HG02970 (cell line): ENCODE measurements around the gene TSPAN31.

ENCODE experiments used
- ATAC-seq: cut with Tn5 transposase; IDR thresholded peaks from one replicate; pipeline ENCODE4 v1.9.1; 2021; ENCODE audit warnings: mild to moderate bottlenecking, moderate library complexity, moderate number of reproducible peaks; ENCODE audit not compliant: unreplicated experiment, low FRiP score

Gene TSPAN31

GRCh38 chr12:57735198-57735855 is 9.5 kb upstream of the TSPAN31 start:
- no peak for ATAC-seq

- ATAC-seq = no peak
These were observed 8.7 kb upstream of the TSPAN31 start for GRCh38 chr12:57735952-57736740.

DNA sequence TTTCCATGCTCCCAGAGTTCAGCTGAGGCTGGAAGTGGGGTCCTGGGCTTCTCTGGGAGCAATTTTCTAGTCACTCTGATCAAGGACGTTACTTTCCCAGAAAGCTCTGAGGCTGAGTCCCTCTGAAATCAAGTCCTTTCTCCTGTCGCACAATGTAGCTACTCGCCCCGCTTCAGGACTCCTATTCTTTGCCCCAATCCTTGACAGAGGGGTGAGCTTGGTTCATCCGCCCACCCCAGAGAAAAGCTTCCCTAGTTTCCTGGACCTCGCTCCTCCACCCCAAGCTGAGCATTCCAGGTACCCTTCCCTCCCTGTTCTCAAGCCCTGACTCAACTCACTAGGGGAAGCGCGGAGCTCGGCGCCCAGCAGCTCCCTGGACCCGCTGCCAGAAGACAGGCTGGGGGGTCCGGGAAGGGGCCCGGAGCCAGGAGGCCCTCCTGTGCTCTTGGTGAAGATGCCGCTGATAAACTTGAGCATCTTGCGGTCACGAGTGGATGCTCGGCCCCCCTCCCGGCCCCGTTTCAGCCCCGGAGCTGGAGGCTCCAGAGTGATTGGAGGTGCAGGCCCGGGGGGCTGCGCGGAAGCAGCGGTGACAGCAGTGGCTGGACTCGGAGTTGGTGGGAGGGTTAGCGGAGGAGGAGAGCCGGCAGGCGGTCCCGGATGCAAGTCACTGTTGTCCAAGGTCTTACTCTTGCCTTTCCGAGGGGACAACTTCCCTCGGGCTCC is 7.9 kb upstream of the TSPAN31 start:
- ATAC-seq = no peak

DNA sequence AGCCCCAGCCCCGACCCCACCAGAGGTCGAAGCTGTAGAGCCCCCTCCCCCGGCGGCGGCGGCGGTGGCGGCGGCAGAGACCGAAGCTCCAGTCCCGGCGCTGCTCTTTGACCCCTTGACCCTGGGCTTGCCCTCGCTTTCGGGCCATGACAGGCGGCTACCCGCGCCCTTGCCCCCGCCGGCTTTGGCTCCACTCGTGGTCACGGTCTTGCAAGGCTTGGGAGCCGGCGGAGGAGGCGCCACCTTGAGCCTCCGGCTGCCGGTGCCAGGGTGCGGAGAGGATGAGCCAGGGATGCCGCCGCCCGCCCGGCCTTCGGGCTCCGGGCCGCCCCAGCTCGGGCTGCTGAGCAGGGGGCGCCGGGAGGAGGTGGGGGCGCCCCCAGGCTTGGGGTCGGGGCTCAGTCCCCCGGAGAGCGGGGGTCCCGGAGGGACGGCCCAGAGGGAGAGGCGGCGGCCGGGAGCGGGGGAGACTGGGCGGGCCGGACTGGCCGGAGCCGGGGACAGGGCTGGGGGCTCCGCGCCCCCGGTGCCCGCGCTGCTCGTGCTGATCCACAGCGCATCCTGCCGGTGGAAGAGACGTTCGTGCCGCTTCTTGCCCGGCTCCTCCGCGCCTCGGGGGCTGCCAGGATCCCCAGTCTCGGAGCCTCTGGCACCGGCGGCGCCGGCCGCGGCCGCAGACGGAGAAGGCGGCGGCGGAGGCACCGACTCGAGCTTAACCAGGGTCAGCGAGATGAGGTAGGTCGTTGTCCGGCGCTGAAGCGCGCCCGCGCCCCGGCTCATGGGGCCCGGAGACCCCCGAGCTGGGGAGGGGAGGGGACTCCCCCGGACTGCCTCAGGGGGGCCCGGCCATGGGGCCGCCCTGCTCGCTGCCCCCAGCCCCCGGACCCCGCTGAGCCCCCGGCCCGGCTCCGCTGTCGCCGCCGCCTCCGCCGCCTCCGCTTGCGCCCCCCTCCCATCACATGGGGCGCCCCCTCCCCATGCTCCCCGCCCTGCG is 7.1 kb upstream of the TSPAN31 start:
- no peak for ATAC-seq

DNA sequence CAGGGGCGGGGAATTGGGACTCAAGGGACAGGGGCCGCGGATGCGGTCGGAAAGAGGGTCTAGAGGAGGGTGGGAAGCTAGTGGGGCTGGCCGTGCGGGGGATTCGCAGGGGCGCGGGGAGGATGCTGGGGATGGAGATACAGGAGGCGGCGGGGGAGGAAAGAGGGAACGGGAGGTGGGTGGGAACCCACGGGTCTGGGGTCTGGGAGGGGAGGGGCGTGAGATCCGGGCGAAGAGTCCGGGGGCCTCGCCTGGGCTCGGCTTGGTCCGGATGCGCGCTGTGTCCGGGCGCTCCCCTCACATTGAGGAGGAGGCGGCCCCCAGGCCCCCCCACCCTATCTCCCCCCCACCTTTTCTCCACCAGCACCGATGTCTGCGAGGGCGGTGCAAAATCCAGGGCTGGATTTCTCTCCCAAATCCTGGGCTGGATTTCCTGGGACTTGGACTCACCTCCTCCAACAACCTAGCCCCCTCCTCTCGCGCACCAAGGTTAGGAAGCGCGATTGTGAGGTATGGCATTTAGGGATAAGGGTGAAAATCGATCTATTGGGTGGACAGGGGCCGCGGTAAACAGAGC is 6.1 kb upstream of the TSPAN31 start, which contains the start of gene AGAP2:
TSS of gene AGAP2 (minus strand) at position 82 of the 577 bp plus-strand sequence. CDS start 496 bp downstream, outside the sequence.
- ATAC-seq = no peak

- ATAC-seq = no peak
These were observed 5.5 kb upstream of the TSPAN31 start for GRCh38 chr12:57739387-57739786.

DNA sequence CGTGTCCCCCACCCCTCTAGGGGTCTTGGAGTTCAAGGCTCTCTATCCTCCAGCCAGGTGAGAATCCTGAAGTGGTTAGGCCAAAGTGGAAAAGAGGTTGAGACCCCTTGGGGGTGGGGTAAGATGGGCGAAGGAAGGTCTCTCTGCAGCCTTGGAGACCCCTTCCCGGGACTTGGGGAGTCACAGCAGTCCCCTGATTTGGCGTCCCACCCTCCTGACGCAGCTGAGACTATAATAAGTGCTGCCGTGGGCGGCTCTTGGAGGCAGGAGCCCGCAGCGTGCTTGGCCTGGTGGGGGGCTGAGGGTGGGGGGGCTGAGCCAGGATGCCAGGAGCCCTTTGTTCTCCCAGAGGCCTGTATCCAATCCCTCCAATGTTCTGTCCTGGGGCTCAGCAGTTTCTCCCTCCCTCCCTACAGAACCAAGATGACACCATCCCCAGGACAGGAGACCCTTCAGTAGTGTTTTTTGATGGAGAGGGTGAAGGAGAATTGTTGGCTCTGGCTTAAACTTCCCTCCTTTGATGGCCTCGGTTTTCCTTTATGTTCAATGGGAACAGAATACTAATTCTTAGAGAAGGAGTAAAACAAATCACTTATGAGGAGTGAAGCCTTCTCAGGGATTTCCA is 4.8 kb upstream of the TSPAN31 start:
- ATAC-seq = no peak

- no peak for ATAC-seq
These were observed 4.0 kb upstream of the TSPAN31 start for GRCh38 chr12:57740656-57741412.

DNA sequence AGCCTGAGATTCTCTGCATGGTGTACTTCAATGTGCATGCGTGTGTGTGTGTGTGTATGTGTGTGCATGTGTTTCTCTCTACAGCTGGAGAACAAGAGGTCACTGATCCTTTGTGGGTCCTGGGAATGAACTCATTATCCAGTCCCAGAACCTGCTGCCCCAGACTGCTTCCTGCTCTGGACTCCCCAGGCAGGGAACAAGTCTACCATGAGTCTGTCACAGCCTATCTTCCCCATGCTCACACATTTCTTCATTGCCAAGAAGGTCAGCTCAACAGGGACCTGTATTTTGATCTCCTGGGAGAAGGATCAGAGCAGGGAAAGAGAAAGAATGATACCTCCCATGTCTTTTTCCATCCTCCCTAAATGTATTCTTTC is 3.4 kb upstream of the TSPAN31 start:
- no peak for ATAC-seq

- peak; percentile 44 for ATAC-seq
These were observed 2.7 kb upstream of the TSPAN31 start for GRCh38 chr12:57741844-57742738.

DNA sequence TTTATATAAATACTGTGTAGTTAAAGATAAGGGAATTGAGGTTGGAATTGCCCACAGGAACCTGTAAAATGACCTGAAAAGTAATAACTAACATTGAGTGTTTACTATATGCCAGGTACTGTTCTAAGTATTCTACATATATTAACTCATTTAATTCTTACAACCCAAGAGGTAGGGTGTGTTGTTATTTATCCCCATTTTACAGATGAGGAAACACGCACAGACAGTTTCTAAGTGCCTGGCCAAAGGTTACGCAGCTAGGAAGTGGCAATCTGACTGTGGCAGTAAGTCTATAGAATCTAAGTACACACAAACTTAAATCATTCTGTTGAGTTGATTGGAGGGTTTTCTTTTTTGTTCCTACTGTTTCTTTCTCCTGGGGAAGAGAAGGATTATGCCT is 1.1 kb upstream of the TSPAN31 start:
- ATAC-seq = no peak

- peak; percentile 39 for ATAC-seq
These were observed 554 bp upstream of the TSPAN31 start for GRCh38 chr12:57744194-57744776.

- no peak for ATAC-seq
These were observed 644 bp downstream of the TSPAN31 start for GRCh38 chr12:57745485-57745881.

- ATAC-seq = no peak
These were observed 1.2 kb downstream of the TSPAN31 start for GRCh38 chr12:57746025-57746424.

DNA sequence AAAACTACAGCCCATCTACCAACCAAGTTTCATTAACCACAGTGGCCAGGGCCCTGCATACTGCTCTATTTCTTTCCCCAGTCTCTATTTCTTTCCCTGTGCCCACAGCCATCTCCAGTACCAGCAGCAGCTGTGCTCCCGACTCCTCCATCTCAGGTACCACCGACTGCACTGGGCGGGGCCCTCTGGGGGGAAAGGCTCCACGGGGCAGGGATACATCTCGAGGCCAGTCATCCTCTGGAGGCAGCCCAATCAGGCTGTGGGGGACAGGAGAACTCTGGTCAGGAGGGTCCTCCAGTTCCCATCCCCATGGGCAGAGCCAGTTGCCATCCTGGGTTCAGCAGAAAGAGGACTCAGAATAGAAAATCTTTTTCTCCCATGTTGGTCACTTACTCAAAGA is 4.2 kb downstream of the TSPAN31 start:
- no peak for ATAC-seq

GRCh38 chr12:57750561-57751431 is 6.0 kb downstream of the TSPAN31 start:
- ATAC-seq = no peak
